IPS-18a (cell line): ENCODE data around the gene EIF1AY.

Experiments
- H3K27ac ChIP-seq: one replicate; pipeline ENCODE4 v1.5.1; 2013; ENCODE audit warnings: low read length
- H3K27me3 ChIP-seq: one replicate; pipeline ENCODE4 v1.6.1; 2013; ENCODE audit warnings: mild to moderate bottlenecking, low read length; ENCODE audit not compliant: control insufficient read depth, insufficient read depth
- H3K36me3 ChIP-seq: one replicate; pipeline ENCODE4 v1.6.1; 2013; ENCODE audit warnings: low read depth, low read length; ENCODE audit not compliant: control insufficient read depth
- H3K4me1 ChIP-seq: one replicate; pipeline ENCODE4 v1.6.1; 2013; ENCODE audit warnings: low read depth, low read length; ENCODE audit not compliant: control insufficient read depth
- H3K4me3 ChIP-seq: one replicate; pipeline ENCODE4 v1.5.1; 2013; ENCODE audit warnings: low read length
- H3K9ac ChIP-seq: one replicate; pipeline ENCODE4 v1.6.1; 2013; ENCODE audit warnings: mild to moderate bottlenecking, low read length, moderate library complexity
- H3K9me3 ChIP-seq: one replicate; pipeline ENCODE4 v1.6.1; 2013; ENCODE audit warnings: low read depth, low read length; ENCODE audit not compliant: control insufficient read depth

The EIF1AY gene

GRCh38 chrY:20571306-20571705 is 4.3 kb upstream of the EIF1AY start:
- Histone ChIP-seq H3K4me3 (no peak overlapping the region), H3K4me1 (no peaks in the 10 kb centered on the region), H3K36me3 (no peaks in the 10 kb centered on the region), H3K27ac (no peak overlapping the region), H3K9me3 (no peaks in the 10 kb centered on the region), H3K27me3 (no peaks in the 10 kb centered on the region), H3K9ac (no peak overlapping the region)

- Histone ChIP-seq H3K4me3 (no peak overlapping the region), H3K9me3 (no peaks in the 10 kb centered on the region), H3K9ac (no peak overlapping the region), H3K27ac (no peak overlapping the region), H3K4me1 (no peaks in the 10 kb centered on the region), H3K27me3 (no peaks in the 10 kb centered on the region), H3K36me3 (no peaks in the 10 kb centered on the region)
Observed at GRCh38 chrY:20576506-20576905, 930 bp downstream of the EIF1AY start.

- no peaks in the 10 kb centered on the region for H3K27me3 ChIP-seq
- H3K27ac ChIP-seq: no peak overlapping the region
- no peak overlapping the region for H3K9ac ChIP-seq
- H3K9me3 ChIP-seq: no peaks in the 10 kb centered on the region
- no peaks in the 10 kb centered on the region for H3K36me3 ChIP-seq
- H3K4me1 ChIP-seq: no peaks in the 10 kb centered on the region
- H3K4me3 ChIP-seq: no peak overlapping the region
Observed at GRCh38 chrY:20578206-20578605, 2.6 kb downstream of the EIF1AY start.

GRCh38 chrY:20581687-20582086 is 6.1 kb downstream of the EIF1AY start:
- Histone ChIP-seq H3K9ac (no peak overlapping the region), H3K4me3 (no peak overlapping the region), H3K36me3 (no peaks in the 10 kb centered on the region), H3K27me3 (no peaks in the 10 kb centered on the region), H3K4me1 (no peaks in the 10 kb centered on the region), H3K27ac (no peak overlapping the region), H3K9me3 (no peaks in the 10 kb centered on the region)

DNA sequence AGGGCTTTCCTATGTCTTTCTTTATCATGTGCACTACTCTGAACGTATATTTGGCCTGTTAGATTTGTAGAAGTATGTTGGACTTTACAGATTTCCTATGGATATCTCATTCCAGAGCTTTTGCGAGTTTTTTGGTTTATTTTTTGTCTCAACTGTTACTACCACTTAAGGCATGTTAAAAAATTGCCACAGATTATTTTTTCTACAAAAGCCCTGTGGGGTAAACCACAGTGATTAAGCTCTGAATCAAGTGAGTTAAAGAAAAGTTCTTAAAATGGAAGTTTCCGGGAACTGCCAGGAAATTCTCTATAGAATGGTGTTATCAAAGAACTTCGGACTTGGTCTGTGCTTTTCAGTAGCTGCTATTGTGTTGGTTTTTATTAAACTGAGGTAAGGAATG is 10.6 kb downstream of the EIF1AY start:
- H3K27ac ChIP-seq: no peak overlapping the region
- no peaks in the 10 kb centered on the region for H3K4me1 ChIP-seq
- no peaks in the 10 kb centered on the region for H3K9me3 ChIP-seq
- no peak overlapping the region for H3K4me3 ChIP-seq
- H3K36me3 ChIP-seq: no peaks in the 10 kb centered on the region
- H3K9ac ChIP-seq: no peak overlapping the region
- H3K27me3 ChIP-seq: no peaks in the 10 kb centered on the region
